Breast epithelium (tissue), 3 donors: ENCODE measurements around the gene PSIP1.

Source experiments
- POLR2A ChIP-seq: fragments of 450-650 bp; IDR thresholded peaks from one replicate; pipeline ENCODE4 v1.6.1; 2016; ENCODE audit warnings: antibody characterized with exemption, mild to moderate bottlenecking, moderate library complexity
- POLR2AphosphoS5 ChIP-seq, 3 donors: sonication (generic); formaldehyde crosslinking; IDR thresholded peaks; one replicate each; pipeline ENCODE4 v1.6.1; 2017; ENCODE audit warnings: antibody characterized with exemption in 3 of 3

DNA sequence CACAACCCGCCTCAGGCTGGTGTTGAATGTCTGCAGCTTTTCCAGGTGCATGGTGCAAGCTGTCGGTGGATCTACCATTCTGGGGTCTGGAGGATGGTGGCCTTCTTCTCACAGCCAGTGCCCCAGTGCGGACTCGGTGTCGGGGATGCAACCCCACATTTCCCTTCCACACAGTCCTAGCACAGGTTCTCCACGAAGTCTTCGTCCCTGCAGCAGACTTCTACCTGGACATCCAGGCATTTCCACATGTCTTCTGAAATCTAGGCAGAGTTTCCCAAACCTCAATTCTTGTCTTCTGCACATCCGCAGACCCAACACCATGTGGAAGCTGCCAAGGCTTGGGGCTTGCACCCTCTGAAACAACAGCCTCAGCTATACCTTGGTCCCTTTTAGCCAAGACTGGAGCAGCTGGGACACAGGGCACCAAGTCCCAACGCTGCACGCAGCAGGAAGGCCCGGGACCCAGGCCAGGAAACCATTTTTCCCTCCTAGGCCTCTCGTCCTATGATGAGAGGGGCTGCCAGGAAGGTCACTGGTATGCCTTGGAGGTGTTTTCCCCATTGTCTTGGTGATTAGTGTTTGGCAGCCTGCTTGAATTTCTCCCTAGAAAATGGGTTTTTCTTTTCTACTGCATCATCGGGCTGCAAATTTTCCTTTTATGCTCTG is 18.2 kb downstream of the PSIP1 start:
- TF ChIP-seq POLR2A (no peak), POLR2AphosphoS5 (IDR thresholded peaks at IDR 0.05) (no peak)
